T47D (cell line): Measurements from ENCODE around the gene SFXN1.

Experiments
- DNase-seq, 2 experiments: peaks; one replicate each; pipeline versions ENCODE4 v3.0.0 to v3.0.0-alpha.2; 2011 to 2012; ENCODE audit warnings: low read depth in 1 of 2, low spot score in 1 of 2
- JUND ChIP-seq: IDR thresholded peaks from 2 replicates; pipeline ENCODE4 v1.6.1; 2012; ENCODE audit warnings: low read depth
- in situ Hi-C: cut with HindIII; loops from 2 replicates; pipeline ENCODE4 v1.10.0; 2016; ENCODE audit warnings: low sequenced_read_pairs, low pct_unique_long_range_greater_than_20kb

The SFXN1 gene

GRCh38 chr5:175542232-175542965, 64.0 kb downstream of the SFXN1 start:
- TF ChIP-seq JUND: no peak
- DNase-seq: no peak
- in situ Hi-C loops: no loop called here

- DNase-seq: no peak
- in situ Hi-C loops: no loop called here
- no peak for TF ChIP-seq JUND
Observed at GRCh38 chr5:175542966-175543235, 64.5 kb downstream of the SFXN1 start.

GRCh38 chr5:175544108-175544511, 65.8 kb downstream of the SFXN1 start:
- in situ Hi-C loops: no loop called here

GRCh38 chr5:175544586-175544985, 66.2 kb downstream of the SFXN1 start:
- TF ChIP-seq JUND: no peak
- DNase-seq: no peak
- in situ Hi-C loops: no loop called here

More at GRCh38 chr5:175544108-175544511, 65.8 kb downstream of the SFXN1 start:
- TF ChIP-seq JUND: no peak
- no peak for DNase-seq

- no peak for DNase-seq
- no peak for TF ChIP-seq JUND
- in situ Hi-C loops: no loop called here
Observed at GRCh38 chr5:175547842-175548241, 69.5 kb downstream of the SFXN1 start.

GRCh38 chr5:175548626-175549311, 70.4 kb downstream of the SFXN1 start:
- in situ Hi-C loops: no loop called here
- no peak for TF ChIP-seq JUND

GRCh38 chr5:175550055-175550805, 71.9 kb downstream of the SFXN1 start:
- no peak for TF ChIP-seq JUND
- in situ Hi-C loops: no loop called here
- no peak for DNase-seq

More at GRCh38 chr5:175548626-175549311, 70.4 kb downstream of the SFXN1 start:
- DNase-seq: no peak

- no peak for TF ChIP-seq JUND
- no peak for DNase-seq
- in situ Hi-C loops: no loop called here
Observed at GRCh38 chr5:175551266-175551665, 72.9 kb downstream of the SFXN1 start.

- no peak for DNase-seq
- in situ Hi-C loops: no loop called here
- TF ChIP-seq JUND: no peak
Observed at GRCh38 chr5:175554296-175554695, 75.9 kb downstream of the SFXN1 start.

- in situ Hi-C loops: no loop called here
- DNase-seq: no peak
- TF ChIP-seq JUND: no peak
Observed at GRCh38 chr5:175555168-175555785, 76.9 kb downstream of the SFXN1 start.

- DNase-seq: no peak
- in situ Hi-C loops: no loop called here
- TF ChIP-seq JUND: no peak
Observed at GRCh38 chr5:175556794-175557193, 78.4 kb downstream of the SFXN1 start.

GRCh38 chr5:175557778-175558177, 79.4 kb downstream of the SFXN1 start:
- DNase-seq: no peak
- in situ Hi-C loops: no loop called here
- no peak for TF ChIP-seq JUND
